ACC112 (cell line): ENCODE data around the gene GEMIN2.
"Not testable (repeated sequence)": the region's sequence is repeated elsewhere in the genome, so short reads cannot be mapped to it uniquely, and the experiment has no call there.

Source experiments
- H2AFZ ChIP-seq: fragments of 200-600 bp; sonication (generic); one replicate; pipeline ENCODE4 v1.6.0; 2017; ENCODE audit warnings: antibody characterized with exemption, low read length; ENCODE audit not compliant: unreplicated experiment
- H3K27ac ChIP-seq: fragments of 200-600 bp; sonication (generic); 2 replicates; pipeline ENCODE4 v1.5.1; 2014; ENCODE audit warnings: low read depth, mild to moderate bottlenecking, antibody characterized with exemption, low read length, moderate library complexity
- H3K27me3 ChIP-seq: fragments of 200-600 bp; sonication (generic); 2 replicates; pipeline ENCODE4 v1.6.1; 2014; ENCODE audit warnings: mild to moderate bottlenecking, antibody characterized with exemption, low read length, moderate library complexity, mixed read lengths; ENCODE audit not compliant: insufficient read depth
- H3K36me3 ChIP-seq: fragments of 200-600 bp; sonication (generic); 2 replicates; pipeline ENCODE4 v1.6.1; 2016; ENCODE audit warnings: mild to moderate bottlenecking, antibody characterized with exemption, low read length, moderate library complexity, mixed read lengths; ENCODE audit not compliant: insufficient read depth
- H3K4me1 ChIP-seq: fragments of 200-600 bp; sonication (generic); one replicate; pipeline ENCODE4 v1.6.1; 2016; ENCODE audit warnings: low read length, mixed read lengths; ENCODE audit not compliant: insufficient read depth, unreplicated experiment, control insufficient read depth
- H3K4me3 ChIP-seq: fragments of 200-600 bp; sonication (generic); 2 replicates; pipeline ENCODE4 v1.5.1; 2014; ENCODE audit warnings: mild to moderate bottlenecking, low read depth, low read length
- H3K79me2 ChIP-seq: fragments of 200-600 bp; sonication (generic); one replicate; pipeline ENCODE4 v1.6.0; 2016; ENCODE audit warnings: low read length; ENCODE audit not compliant: control insufficient read depth, unreplicated experiment, insufficient read depth

GEMIN2 gene

GRCh38 chr14:39113685-39114072, 444 bp upstream of the GEMIN2 start:
- H2AFZ ChIP-seq, result peak overlapping the region; percentile 82
- no peaks in the 10 kb centered on the region for H3K27me3 ChIP-seq
- peaks cover 6% of the 10 kb centered on the region; the same call in 1 of the 2 replicates for H3K36me3 ChIP-seq
- H3K27ac ChIP-seq, result peak overlapping the region; percentile 35
- H3K79me2 ChIP-seq, result peaks cover 20% of the 10 kb centered on the region
- peaks cover 6% of the 10 kb centered on the region for H3K4me1 ChIP-seq
- peak overlapping the region; percentile 93 for H3K4me3 ChIP-seq

- Histone ChIP-seq H3K4me3 (no peak overlapping the region), H3K27me3 (no peaks in the 10 kb centered on the region), H2AFZ (no peak overlapping the region), H3K36me3 (peaks cover 33% of the 10 kb centered on the region), H3K4me1 (no peaks in the 10 kb centered on the region), H3K27ac (no peak overlapping the region), H3K79me2 (no peaks in the 10 kb centered on the region)
Observed at GRCh38 chr14:39122330-39123138, 8.4 kb downstream of the GEMIN2 start.

GRCh38 chr14:39137835-39138234, 23.7 kb downstream of the GEMIN2 start:
- peaks cover 17% of the 10 kb centered on the region for H3K36me3 ChIP-seq
- H2AFZ ChIP-seq, H3K27me3 ChIP-seq, H3K4me3 ChIP-seq, H3K79me2 ChIP-seq, H3K4me1 ChIP-seq, H3K27ac ChIP-seq: not testable (repeated sequence)

GRCh38 chr14:39138440-39138839, 24.3 kb downstream of the GEMIN2 start:
- H3K27ac ChIP-seq, result no peak overlapping the region
- H2AFZ ChIP-seq, result no peak overlapping the region
- H3K27me3 ChIP-seq, result no peaks in the 10 kb centered on the region
- H3K36me3 ChIP-seq, result peaks cover 17% of the 10 kb centered on the region
- H3K79me2 ChIP-seq, result no peaks in the 10 kb centered on the region
- no peaks in the 10 kb centered on the region for H3K4me1 ChIP-seq
- H3K4me3 ChIP-seq, result no peak overlapping the region

GRCh38 chr14:39140170-39140569, 26.0 kb downstream of the GEMIN2 start:
- Histone ChIP-seq H2AFZ (no peak overlapping the region), H3K4me3 (no peak overlapping the region), H3K27me3 (no peaks in the 10 kb centered on the region), H3K27ac (no peak overlapping the region), H3K36me3 (peaks cover 6% of the 10 kb centered on the region), H3K4me1 (no peaks in the 10 kb centered on the region), H3K79me2 (no peaks in the 10 kb centered on the region)

GRCh38 chr14:39141623-39142022, 27.5 kb downstream of the GEMIN2 start:
- not testable (repeated sequence) for H3K4me3 ChIP-seq, H3K36me3 ChIP-seq, H3K27me3 ChIP-seq, H2AFZ ChIP-seq, H3K27ac ChIP-seq, H3K4me1 ChIP-seq, H3K79me2 ChIP-seq

- not testable (repeated sequence) for H3K4me3 ChIP-seq, H3K79me2 ChIP-seq, H2AFZ ChIP-seq, H3K27me3 ChIP-seq, H3K4me1 ChIP-seq, H3K27ac ChIP-seq
- H3K36me3 ChIP-seq, result peaks cover 10% of the 10 kb centered on the region; the same call in 1 of the 2 replicates
Observed at GRCh38 chr14:39143226-39143625, 29.1 kb downstream of the GEMIN2 start.

- H3K4me3 ChIP-seq, result no peak overlapping the region
- H3K79me2 ChIP-seq, result no peaks in the 10 kb centered on the region
- no peaks in the 10 kb centered on the region for H3K4me1 ChIP-seq
- H3K27me3 ChIP-seq, result no peaks in the 10 kb centered on the region
- peaks cover 10% of the 10 kb centered on the region; the same call in 1 of the 2 replicates for H3K36me3 ChIP-seq
- H3K27ac ChIP-seq, result no peak overlapping the region
- H2AFZ ChIP-seq, result no peak overlapping the region
Observed at GRCh38 chr14:39145266-39145966, 31.3 kb downstream of the GEMIN2 start.

- peaks cover 9% of the 10 kb centered on the region for H3K36me3 ChIP-seq
- no peaks in the 10 kb centered on the region for H3K4me1 ChIP-seq
- no peaks in the 10 kb centered on the region for H3K27me3 ChIP-seq
- H2AFZ ChIP-seq, result no peak overlapping the region
- H3K79me2 ChIP-seq, result no peaks in the 10 kb centered on the region
- no peak overlapping the region for H3K27ac ChIP-seq
- no peak overlapping the region for H3K4me3 ChIP-seq
Observed at GRCh38 chr14:39154594-39155189, 40.6 kb downstream of the GEMIN2 start.

GRCh38 chr14:39157491-39157890, 43.4 kb downstream of the GEMIN2 start:
- H3K4me1 ChIP-seq, result no peaks in the 10 kb centered on the region
- no peaks in the 10 kb centered on the region for H3K27me3 ChIP-seq
- H3K4me3 ChIP-seq, result no peak overlapping the region
- H3K36me3 ChIP-seq, result peaks cover 19% of the 10 kb centered on the region
- no peak overlapping the region for H3K27ac ChIP-seq
- H3K79me2 ChIP-seq, result peaks cover 7% of the 10 kb centered on the region
- H2AFZ ChIP-seq, result no peak overlapping the region
